ENCODE measurements around the gene UNC79. TPM values are rescaled to one million over a fixed set of nuclear protein-coding genes. Genes with fewer than 3 reads are reported as not detected.

Gene UNC79
- total and polyA plus RNA-seq, 2 experiments from 2014 or later: 0.15 to 0.20 TPM

GRCh38 chr14:93396456-93396855, 34.3 kb upstream of the UNC79 start:
- H3K4me3 ChIP-seq: no peak overlapping the region
- H3K27ac ChIP-seq: no peak overlapping the region
- H3K27me3 ChIP-seq: no peaks in the 10 kb centered on the region
- H3K4me1 ChIP-seq (ENCODE audit: insufficient read depth): no peaks in the 10 kb centered on the region
- TF ChIP-seq EZH2phosphoT487 (IDR thresholded peaks at IDR 0.05; ENCODE audit: low read depth, severe bottlenecking, unreplicated experiment) (no peak), CTCF (IDR thresholded peaks at IDR 0.05; ENCODE audit: poor library complexity) (no peak)
- no peaks in the 10 kb centered on the region for H4K20me1 ChIP-seq (ENCODE audit: insufficient read depth, poor library complexity, severe bottlenecking)
- no peak overlapping the region for H2AFZ ChIP-seq
- H3K79me2 ChIP-seq: no peaks in the 10 kb centered on the region
- H3K4me2 ChIP-seq: no peak overlapping the region
- H3K9me3 ChIP-seq (ENCODE audit: low read depth): no peaks in the 10 kb centered on the region
- no peak for DNase-seq (ENCODE audit: low spot score)
- no peaks in the 10 kb centered on the region for H3K9me2 ChIP-seq (replicated peaks; ENCODE audit: insufficient read depth)
- WGBS (ENCODE audit: low lambda C conversion rate, missing lambda C conversion rate): 83% methylated on average over 1 of the region's 1 CpG
- no peaks in the 10 kb centered on the region for H3K36me3 ChIP-seq (replicated peaks; ENCODE audit: insufficient read depth, low read depth)

GRCh38 chr14:93398491-93398890, 32.2 kb upstream of the UNC79 start:
- TF ChIP-seq EZH2 (IDR thresholded peaks at IDR 0.05; ENCODE audit: borderline replicate concordance) (no peak), EZH2phosphoT487 (IDR thresholded peaks at IDR 0.05; ENCODE audit: low read depth, severe bottlenecking, unreplicated experiment) (no peak), CTCF (IDR thresholded peaks at IDR 0.05; ENCODE audit: poor library complexity) (no peak)
- H4K20me1 ChIP-seq (ENCODE audit: insufficient read depth, poor library complexity, severe bottlenecking): no peaks in the 10 kb centered on the region
- DNase-seq (ENCODE audit: low spot score): no peak

DNA sequence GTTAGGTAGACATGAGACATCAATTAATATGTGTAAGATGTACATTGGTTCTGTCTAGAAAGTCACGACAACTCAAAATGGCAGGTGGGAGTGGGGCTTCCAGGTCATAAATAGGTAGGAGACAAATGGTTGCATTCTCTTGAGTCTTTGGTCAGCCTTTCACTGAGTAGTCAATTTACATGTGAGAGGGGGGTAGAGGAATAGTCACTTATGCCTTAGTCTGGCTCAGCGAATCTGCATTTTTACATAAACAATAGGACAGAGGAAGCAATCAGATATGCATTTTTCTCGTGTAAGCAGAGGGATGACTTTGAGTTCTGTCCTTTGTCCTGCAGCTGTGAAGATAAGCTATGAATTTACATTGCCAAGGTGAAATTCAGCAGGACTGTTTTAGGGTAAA, 27.8 kb upstream of the UNC79 start:
- no peaks in the 10 kb centered on the region for H3K36me3 ChIP-seq (replicated peaks; ENCODE audit: insufficient read depth, low read depth)
- no peaks in the 10 kb centered on the region for H4K20me1 ChIP-seq (ENCODE audit: insufficient read depth, poor library complexity, severe bottlenecking)
- TF ChIP-seq EZH2phosphoT487 (IDR thresholded peaks at IDR 0.05; ENCODE audit: low read depth, severe bottlenecking, unreplicated experiment) (no peak), CTCF (IDR thresholded peaks at IDR 0.05; ENCODE audit: poor library complexity) (no peak), EZH2 (IDR thresholded peaks at IDR 0.05; ENCODE audit: borderline replicate concordance) (no peak)
- H3K79me2 ChIP-seq: no peaks in the 10 kb centered on the region
- H3K9me3 ChIP-seq (ENCODE audit: low read depth): no peaks in the 10 kb centered on the region
- no peaks in the 10 kb centered on the region for H3K27me3 ChIP-seq
- H3K9me2 ChIP-seq (replicated peaks; ENCODE audit: insufficient read depth): no peaks in the 10 kb centered on the region
- no peak overlapping the region for H3K4me3 ChIP-seq
- WGBS (ENCODE audit: low lambda C conversion rate, missing lambda C conversion rate): 42% methylated on average over 3 of the region's 3 CpGs
- no peak for DNase-seq (ENCODE audit: low spot score)
- no peak overlapping the region for H2AFZ ChIP-seq
- H3K27ac ChIP-seq: no peak overlapping the region
- H3K4me1 ChIP-seq (ENCODE audit: insufficient read depth): no peaks in the 10 kb centered on the region
- H3K4me2 ChIP-seq: no peak overlapping the region

More at GRCh38 chr14:93398491-93398890, 32.2 kb upstream of the UNC79 start:
- no peaks in the 10 kb centered on the region for H3K9me3 ChIP-seq (ENCODE audit: low read depth)
- no peaks in the 10 kb centered on the region for H3K9me2 ChIP-seq (replicated peaks; ENCODE audit: insufficient read depth)
- no peaks in the 10 kb centered on the region for H3K4me1 ChIP-seq (ENCODE audit: insufficient read depth)
- no peaks in the 10 kb centered on the region for H3K27me3 ChIP-seq
- no peak overlapping the region for H2AFZ ChIP-seq
- no peaks in the 10 kb centered on the region for H3K36me3 ChIP-seq (replicated peaks; ENCODE audit: insufficient read depth, low read depth)
- H3K79me2 ChIP-seq: no peaks in the 10 kb centered on the region
- no peak overlapping the region for H3K4me2 ChIP-seq
- H3K4me3 ChIP-seq: no peak overlapping the region
- H3K27ac ChIP-seq: no peak overlapping the region

DNA sequence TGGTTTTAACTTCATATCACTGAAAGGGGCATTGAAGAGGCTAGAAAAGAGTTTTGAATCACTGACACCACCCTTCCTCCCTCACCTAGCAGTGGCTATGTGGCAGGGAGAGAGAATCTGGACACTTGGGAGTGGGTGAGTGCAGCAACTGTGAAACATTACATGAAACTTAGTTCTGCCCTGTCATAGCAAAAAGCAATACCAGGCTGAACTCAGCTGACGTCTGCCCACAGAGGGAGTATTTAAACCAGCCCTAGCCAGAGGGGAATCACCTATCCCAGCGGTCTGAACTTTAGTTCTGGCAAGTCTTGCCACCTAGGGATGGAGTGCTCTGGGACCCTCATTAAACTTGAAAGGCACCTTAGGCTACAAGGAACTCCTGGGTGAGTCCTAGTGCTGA, 20.7 kb upstream of the UNC79 start:
- Histone ChIP-seq H3K27me3 (no peaks in the 10 kb centered on the region), H3K4me3 (no peak overlapping the region), H4K20me1 (ENCODE audit: insufficient read depth, poor library complexity, severe bottlenecking) (no peaks in the 10 kb centered on the region), H3K4me2 (no peak overlapping the region), H3K79me2 (no peaks in the 10 kb centered on the region), H3K36me3 (replicated peaks; ENCODE audit: insufficient read depth, low read depth) (no peaks in the 10 kb centered on the region), H3K27ac (no peak overlapping the region), H3K4me1 (ENCODE audit: insufficient read depth) (no peaks in the 10 kb centered on the region), H3K9me2 (replicated peaks; ENCODE audit: insufficient read depth) (no peaks in the 10 kb centered on the region), H2AFZ (no peak overlapping the region), H3K9me3 (ENCODE audit: low read depth) (no peaks in the 10 kb centered on the region)
- WGBS (ENCODE audit: low lambda C conversion rate, missing lambda C conversion rate): 73% methylated on average over 2 of the region's 2 CpGs
- DNase-seq (ENCODE audit: low spot score): no peak
- no peak for TF ChIP-seq EZH2phosphoT487 (IDR thresholded peaks at IDR 0.05; ENCODE audit: low read depth, severe bottlenecking, unreplicated experiment)
- TF ChIP-seq EZH2 (IDR thresholded peaks at IDR 0.05; ENCODE audit: borderline replicate concordance): no peak
- no peak for TF ChIP-seq CTCF (IDR thresholded peaks at IDR 0.05; ENCODE audit: poor library complexity)
